Mucosa of descending colon (tissue), 3 donors: ENCODE data around the gene SLC11A2. TPM values are rescaled to one million over a fixed set of nuclear protein-coding genes. Genes with fewer than 3 reads are reported as not detected.

Source experiments
- ATAC-seq: fragments of 200-7000 bp; cut with Tn5 transposase; one replicate; pipeline ENCODE4 v1.9.1; 2020; ENCODE audit warnings: mild to moderate bottlenecking, moderate library complexity
- DNase-seq, 3 donors: peaks; one replicate each; pipeline ENCODE4 v3.0.0-alpha.2; 2020
- H3K36me3 ChIP-seq: fragments of 200-600 bp; one replicate; pipeline ENCODE4 v1.8.0; 2021; ENCODE audit warnings: low read depth, mild to moderate bottlenecking
- H3K4me1 ChIP-seq: fragments of 200-600 bp; one replicate; pipeline ENCODE4 v1.8.0; 2021; ENCODE audit warnings: low read depth, mild to moderate bottlenecking
- H3K4me3 ChIP-seq: fragments of 200-600 bp; one replicate; pipeline ENCODE4 v1.8.0; 2021; ENCODE audit warnings: mild to moderate bottlenecking
- H3K9me3 ChIP-seq: fragments of 200-600 bp; one replicate; pipeline ENCODE4 v1.8.0; 2021; ENCODE audit warnings: mild to moderate bottlenecking
- intact Hi-C, 2 donors: fragments of 100-400 bp; cut with DNase I in 1 of 2; cut with micrococcal nuclease in 1 of 2; formaldehyde crosslinking; loops; one replicate each; pipeline versions ENCODE4 v1.11.0 to v1.11.1; 2022; cut with DNase I, micrococcal nuclease
- total RNA-seq, 3 donors: library from RNA; stranded (reverse); fragmentation: NEBNext Ultra II Directional in 2 of 3; extraction: Animal tissue kit (Norgen Biotek cat#: 25700) in 2 of 3; gene quantifications; one replicate each; pipeline versions ENCODE4 v1.2.1 to v1.2.4, GENCODE V29; 2021 to 2023
- TF ChIP-seq, protein P1 (sequence below): fragments of 200-600 bp; IDR thresholded peaks from one replicate; pipeline ENCODE4 v1.8.0; 2022; ENCODE audit warnings: antibody characterized with exemption, mild to moderate bottlenecking
- donor health status: DM: no; HTN: no; CAD: no; lungs with moderate emphysema.
- donor health status: DM: no; HTN: no; CAD: no.
- donor health status: DM: no; HTN: yes; CAD: no.

Gene SLC11A2
- total RNA-seq, 3 donors from 2014 or later, result 32.3 to 48.9 (median 43.0) TPM

DNA sequence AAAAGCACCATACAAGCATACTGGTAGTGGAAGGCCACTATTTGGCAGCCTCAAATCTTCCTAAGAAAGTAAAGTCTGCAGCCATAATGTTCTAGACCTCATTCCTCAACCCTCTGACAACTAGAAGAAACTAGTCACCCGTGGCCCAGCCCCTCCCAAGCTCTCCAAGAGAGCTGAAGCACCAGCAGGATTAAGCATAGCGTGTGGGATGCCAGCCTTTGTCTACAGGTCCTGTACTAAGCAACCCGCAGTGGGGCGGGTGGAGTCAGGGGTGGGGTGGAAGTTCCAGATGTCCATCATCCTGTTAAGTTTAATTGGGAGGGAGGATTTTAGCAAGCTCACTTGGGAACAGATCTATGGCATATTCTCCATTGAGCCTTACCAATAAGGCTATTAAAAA is 14.2 kb downstream of the SLC11A2 start:
- DNase-seq (no peak), ATAC-seq (peak; percentile 38)
- intact Hi-C loops, result no loop called here
- H3K4me1 ChIP-seq, result no peaks in the 10 kb centered on the region
- TF ChIP-seq, protein P1, sequence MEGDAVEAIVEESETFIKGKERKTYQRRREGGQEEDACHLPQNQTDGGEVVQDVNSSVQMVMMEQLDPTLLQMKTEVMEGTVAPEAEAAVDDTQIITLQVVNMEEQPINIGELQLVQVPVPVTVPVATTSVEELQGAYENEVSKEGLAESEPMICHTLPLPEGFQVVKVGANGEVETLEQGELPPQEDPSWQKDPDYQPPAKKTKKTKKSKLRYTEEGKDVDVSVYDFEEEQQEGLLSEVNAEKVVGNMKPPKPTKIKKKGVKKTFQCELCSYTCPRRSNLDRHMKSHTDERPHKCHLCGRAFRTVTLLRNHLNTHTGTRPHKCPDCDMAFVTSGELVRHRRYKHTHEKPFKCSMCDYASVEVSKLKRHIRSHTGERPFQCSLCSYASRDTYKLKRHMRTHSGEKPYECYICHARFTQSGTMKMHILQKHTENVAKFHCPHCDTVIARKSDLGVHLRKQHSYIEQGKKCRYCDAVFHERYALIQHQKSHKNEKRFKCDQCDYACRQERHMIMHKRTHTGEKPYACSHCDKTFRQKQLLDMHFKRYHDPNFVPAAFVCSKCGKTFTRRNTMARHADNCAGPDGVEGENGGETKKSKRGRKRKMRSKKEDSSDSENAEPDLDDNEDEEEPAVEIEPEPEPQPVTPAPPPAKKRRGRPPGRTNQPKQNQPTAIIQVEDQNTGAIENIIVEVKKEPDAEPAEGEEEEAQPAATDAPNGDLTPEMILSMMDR, result no peak
- H3K36me3 ChIP-seq, result no peaks in the 10 kb centered on the region
- no peaks in the 10 kb centered on the region for H3K9me3 ChIP-seq
- H3K4me3 ChIP-seq, result no peak overlapping the region

DNA sequence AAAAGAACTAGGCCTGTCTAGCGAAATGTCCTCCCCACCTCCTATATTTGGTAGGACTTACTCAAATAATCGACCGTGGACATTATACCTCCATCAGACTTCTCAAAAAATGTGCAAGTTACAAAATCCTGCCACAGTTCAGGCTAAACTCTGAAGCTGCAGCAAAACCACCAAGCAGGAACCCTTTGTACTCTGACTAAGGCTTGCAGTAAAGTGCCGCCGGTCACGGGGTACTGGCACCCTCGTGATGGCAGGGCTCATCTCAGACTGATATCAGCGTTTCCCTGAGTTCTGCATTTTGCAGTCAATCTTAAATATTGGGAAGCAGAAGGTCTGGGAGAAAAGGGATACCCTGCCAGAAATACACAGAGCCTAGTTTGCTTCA is 17.1 kb downstream of the SLC11A2 start:
- DNase-seq (peak; percentile 43 to 73 (median 55)), ATAC-seq (peak; percentile 75)
- intact Hi-C loops, result no loop called here
- Histone ChIP-seq H3K9me3 (no peaks in the 10 kb centered on the region), H3K36me3 (no peaks in the 10 kb centered on the region), H3K4me3 (no peak overlapping the region), H3K4me1 (peaks cover 3% of the 10 kb centered on the region)
- TF ChIP-seq, protein P1, result no peak

DNA sequence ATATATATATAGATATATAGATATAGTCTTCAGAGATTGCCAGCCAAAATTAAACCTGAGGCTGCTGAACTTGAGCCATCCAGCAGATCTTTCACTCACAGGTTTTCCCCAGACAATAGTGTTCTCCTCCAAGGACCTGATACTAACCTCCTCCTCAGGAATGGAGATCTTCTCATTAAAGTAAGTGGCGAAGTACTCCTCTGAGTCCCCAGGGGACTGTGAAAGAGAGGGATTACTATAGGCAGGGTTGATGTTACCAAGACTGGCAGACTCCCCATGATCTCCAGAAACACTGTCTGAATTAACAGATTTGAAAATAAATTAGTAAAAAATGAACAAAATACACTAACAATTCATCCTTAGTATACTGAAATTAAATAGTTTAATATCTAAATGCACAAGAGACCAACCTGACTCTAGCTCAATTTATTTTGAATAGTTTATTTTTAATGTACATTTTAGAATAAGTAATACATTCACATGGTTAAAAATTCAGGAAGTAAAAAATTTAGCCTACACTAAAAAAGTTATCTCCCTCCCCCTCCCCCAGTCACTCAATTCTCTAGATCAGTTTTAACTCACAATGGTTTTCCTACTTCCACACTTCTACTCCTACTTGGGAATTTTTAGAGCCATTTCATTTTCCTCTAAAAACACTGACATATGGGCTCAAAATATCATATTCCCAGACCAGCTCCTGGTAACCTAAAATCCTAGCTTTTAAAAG is 17.7 kb downstream of the SLC11A2 start:
- intact Hi-C loops, result no loop called here
- H3K4me1 ChIP-seq, result peaks cover 3% of the 10 kb centered on the region
- no peaks in the 10 kb centered on the region for H3K36me3 ChIP-seq
- DNase-seq, result no peak
- ATAC-seq, result no peak
- TF ChIP-seq, protein P1, result no peak
- no peaks in the 10 kb centered on the region for H3K9me3 ChIP-seq
- no peak overlapping the region for H3K4me3 ChIP-seq

DNA sequence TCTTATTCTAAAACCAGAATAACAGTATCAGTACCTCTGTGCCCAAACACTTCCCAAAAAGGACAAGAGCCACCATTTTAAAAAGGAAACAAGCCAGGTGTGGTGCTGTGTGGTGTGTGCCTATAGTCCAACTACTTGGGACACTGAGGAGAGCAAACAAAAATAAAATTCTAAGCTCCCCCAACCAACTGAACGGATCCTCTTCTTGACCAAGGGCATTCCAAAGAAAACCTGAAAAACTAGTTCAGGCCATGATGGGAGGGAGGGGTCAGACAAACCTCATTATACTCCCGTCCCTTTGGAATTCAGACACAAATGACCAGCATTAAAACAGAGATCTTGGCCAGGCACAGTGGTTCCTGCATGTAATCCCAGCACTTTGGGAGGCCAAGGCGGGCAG is 20.5 kb downstream of the SLC11A2 start:
- DNase-seq, result peak in 1 of 3 donors; percentile 38
- TF ChIP-seq, protein P1, result no peak
- H3K4me1 ChIP-seq, result peaks cover 3% of the 10 kb centered on the region
- H3K9me3 ChIP-seq, result no peaks in the 10 kb centered on the region
- H3K4me3 ChIP-seq, result no peak overlapping the region
- intact Hi-C loops, result no loop called here
- no peaks in the 10 kb centered on the region for H3K36me3 ChIP-seq
- ATAC-seq, result peak; percentile 51

DNA sequence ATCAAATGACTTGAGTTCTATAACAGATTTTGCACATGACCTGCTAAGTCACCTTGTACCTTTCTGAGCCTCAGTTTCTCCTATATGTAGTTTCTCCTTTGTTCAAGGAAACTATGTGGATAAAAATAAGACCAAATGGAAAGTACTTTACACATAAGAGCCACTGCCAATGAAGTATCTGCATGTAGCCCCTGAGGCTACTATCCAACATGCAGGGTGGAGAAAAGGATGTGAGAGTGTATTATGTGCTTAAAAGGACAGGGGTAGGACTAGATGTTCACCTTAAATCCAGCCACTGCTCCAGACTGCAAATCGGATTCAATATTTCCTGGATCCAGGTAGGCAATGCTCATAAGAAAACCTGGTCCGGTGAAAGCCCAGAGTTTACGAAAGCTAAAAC is 21.2 kb downstream of the SLC11A2 start:
- TF ChIP-seq, protein P1, result no peak
- intact Hi-C loops, result no loop called here
- no peaks in the 10 kb centered on the region for H3K36me3 ChIP-seq
- H3K9me3 ChIP-seq, result no peaks in the 10 kb centered on the region
- H3K4me1 ChIP-seq, result peaks cover 3% of the 10 kb centered on the region
- H3K4me3 ChIP-seq, result no peak overlapping the region
- no peak for ATAC-seq
- no peak for DNase-seq
